Kidney (tissue), 14 donors: ENCODE measurements around the gene ALMS1. TPM values are rescaled to one million over a fixed set of nuclear protein-coding genes. Genes with fewer than 3 reads are reported as not detected.
"Not testable (repeated sequence)": the region's sequence is repeated elsewhere in the genome, so short reads cannot be mapped to it uniquely, and the experiment has no call there.

ENCODE experiments used
- DNase-seq, 5 donors: peaks; one replicate each; pipeline ENCODE4 v3.0.0-alpha.2; 2013 to 2020
- FAIRE-seq: peaks from 2 replicates; lab custom pipeline; 2012; peaks lifted over from hg19 to GRCh38; lab: Jason Lieb, UNC
- H3K27ac ChIP-seq, 2 donors: one replicate each; pipeline ENCODE4 v1.7.0; 2013; ENCODE audit warnings: low read depth in 2 of 2, low read length in 2 of 2, inconsistent platforms in 1 of 2
- H3K27me3 ChIP-seq: one replicate; pipeline ENCODE4 v1.7.1; 2013; ENCODE audit warnings: low read length, inconsistent platforms; ENCODE audit not compliant: control insufficient read depth, insufficient read depth
- H3K36me3 ChIP-seq, 3 donors: one replicate each; pipeline versions ENCODE4 v1.7.0 to v1.7.1; 2013; ENCODE audit warnings: low read length in 3 of 3, control low read depth in 1 of 3, inconsistent platforms in 1 of 3; ENCODE audit not compliant: insufficient read depth in 3 of 3, control insufficient read depth in 2 of 3
- H3K4me1 ChIP-seq, 3 donors: one replicate each; pipeline versions ENCODE4 v1.7.0 to v1.7.1; 2013; ENCODE audit warnings: low read length in 3 of 3, inconsistent platforms in 1 of 3, low read depth in 1 of 3; ENCODE audit not compliant: control insufficient read depth in 2 of 3, insufficient read depth in 2 of 3
- H3K4me3 ChIP-seq, 3 donors: one replicate each; pipeline versions ENCODE4 v1.7.0 to v1.8.1; 2013; ENCODE audit warnings: low read length in 3 of 3, control low read depth in 1 of 3, inconsistent platforms in 1 of 3
- H3K9ac ChIP-seq, 3 donors: one replicate each; pipeline versions ENCODE4 v1.7.0 to v1.7.1; 2013; ENCODE audit warnings: low read length in 3 of 3, control low read depth in 1 of 3, inconsistent platforms in 1 of 3
- H3K9me3 ChIP-seq, 3 donors: one replicate each; pipeline versions ENCODE4 v1.7.0 to v1.7.1; 2013; ENCODE audit warnings: low read length in 3 of 3, control low read depth in 1 of 3, inconsistent platforms in 1 of 3; ENCODE audit not compliant: control insufficient read depth in 2 of 3, insufficient read depth in 1 of 3
- intact Hi-C: fragments of 100-400 bp; cut with DNase I; formaldehyde crosslinking; loops from one replicate; pipeline ENCODE4 v1.11.1; 2022
- polyA plus RNA-seq: library from polyadenylated mRNA; stranded (reverse); fragments of 350-450 nt; fragmentation: Illumina TruSeq; extraction: RNeasy Lipid Tissue Mini Kit (QIAGEN cat#74804); gene quantifications from one replicate; pipeline ENCODE4 v1.2.3, GENCODE V29; 2014; ENCODE audit warnings: low read depth, low replicate concordance; ENCODE audit not compliant: insufficient read depth
- total RNA-seq: library from RNA; stranded (reverse); fragmentation: NEBNext Ultra II Directional; extraction: Animal tissue kit (Norgen Biotek cat#: 25700); gene quantifications from one replicate; pipeline ENCODE4 v1.2.1, GENCODE V29; 2021
- TF ChIP-seq, protein P1 (sequence below): IDR thresholded peaks from 3 replicates; pipeline ENCODE4 v1.5.1; 2012; ENCODE audit warnings: mild to moderate bottlenecking, moderate library complexity, borderline replicate concordance; ENCODE audit not compliant: insufficient read depth; ENCODE audit errors: extremely low read depth
- donor health status: control.
- donor health status: control.
- donor health status: control.
- donor health status: control.
- donor health status: control.
- donor health status: DM: yes; HTN: yes; CAD: no.
- donor health status: Normal renal cell carcinoma (clear cell type).

The ALMS1 gene
- total and polyA plus RNA-seq, 2 donors from 2014 or later: 9.2 to 26.2 TPM

DNA sequence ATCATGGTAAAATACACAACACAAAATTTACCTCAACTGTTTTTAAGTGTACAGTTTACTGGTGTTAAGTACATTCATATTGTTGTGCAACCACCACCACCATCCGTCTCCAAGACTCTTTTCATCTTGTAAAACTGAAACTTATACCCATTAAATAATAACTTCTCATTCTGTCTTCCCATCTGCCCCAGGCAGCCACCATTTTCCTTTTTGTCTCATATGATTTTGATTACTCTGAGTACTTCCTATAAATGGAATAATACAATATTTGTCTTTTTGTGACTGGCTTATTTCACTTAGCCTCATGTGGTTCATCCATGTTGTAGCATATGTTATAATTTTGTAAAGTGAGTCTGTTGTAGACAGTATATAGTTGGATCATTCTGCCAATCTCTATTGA is 82.7 kb downstream of the ALMS1 start:
- Histone ChIP-seq H3K9ac (no peak overlapping the region), H3K27me3 (no peaks in the 10 kb centered on the region), H3K4me3 (no peak overlapping the region), H3K9me3 (no peaks in the 10 kb centered on the region), H3K4me1 (no peaks in the 10 kb centered on the region), H3K27ac (no peak overlapping the region), H3K36me3 (no peaks in the 10 kb centered on the region)
- intact Hi-C loops: no loop called here
- FAIRE-seq (no peak), DNase-seq (no peak)
- TF ChIP-seq, protein P1, sequence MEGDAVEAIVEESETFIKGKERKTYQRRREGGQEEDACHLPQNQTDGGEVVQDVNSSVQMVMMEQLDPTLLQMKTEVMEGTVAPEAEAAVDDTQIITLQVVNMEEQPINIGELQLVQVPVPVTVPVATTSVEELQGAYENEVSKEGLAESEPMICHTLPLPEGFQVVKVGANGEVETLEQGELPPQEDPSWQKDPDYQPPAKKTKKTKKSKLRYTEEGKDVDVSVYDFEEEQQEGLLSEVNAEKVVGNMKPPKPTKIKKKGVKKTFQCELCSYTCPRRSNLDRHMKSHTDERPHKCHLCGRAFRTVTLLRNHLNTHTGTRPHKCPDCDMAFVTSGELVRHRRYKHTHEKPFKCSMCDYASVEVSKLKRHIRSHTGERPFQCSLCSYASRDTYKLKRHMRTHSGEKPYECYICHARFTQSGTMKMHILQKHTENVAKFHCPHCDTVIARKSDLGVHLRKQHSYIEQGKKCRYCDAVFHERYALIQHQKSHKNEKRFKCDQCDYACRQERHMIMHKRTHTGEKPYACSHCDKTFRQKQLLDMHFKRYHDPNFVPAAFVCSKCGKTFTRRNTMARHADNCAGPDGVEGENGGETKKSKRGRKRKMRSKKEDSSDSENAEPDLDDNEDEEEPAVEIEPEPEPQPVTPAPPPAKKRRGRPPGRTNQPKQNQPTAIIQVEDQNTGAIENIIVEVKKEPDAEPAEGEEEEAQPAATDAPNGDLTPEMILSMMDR: no peak

DNA sequence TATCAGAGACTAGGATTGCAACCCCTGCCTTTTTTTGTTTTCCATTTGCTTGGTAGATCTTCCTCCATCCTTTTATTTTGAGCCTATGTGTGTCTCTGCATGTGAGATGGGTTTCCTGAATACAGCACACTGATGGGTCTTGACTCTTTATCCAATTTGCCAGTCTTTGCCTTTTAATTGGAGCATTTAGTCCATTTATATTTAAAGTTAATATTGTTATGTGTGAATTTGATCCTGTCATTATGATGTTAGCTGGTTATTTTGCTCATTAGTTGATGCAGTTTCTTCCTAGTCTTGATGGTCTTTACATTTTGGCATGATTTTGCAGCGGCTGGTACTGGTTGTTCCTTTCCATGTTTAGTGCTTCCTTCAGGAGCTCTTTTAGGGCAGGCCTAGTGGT is 98.2 kb downstream of the ALMS1 start:
- DNase-seq, H3K4me1 ChIP-seq, intact Hi-C loops, H3K36me3 ChIP-seq, H3K9me3 ChIP-seq, H3K9ac ChIP-seq, H3K27me3 ChIP-seq, H3K27ac ChIP-seq, FAIRE-seq, H3K4me3 ChIP-seq: not testable (repeated sequence)

DNA sequence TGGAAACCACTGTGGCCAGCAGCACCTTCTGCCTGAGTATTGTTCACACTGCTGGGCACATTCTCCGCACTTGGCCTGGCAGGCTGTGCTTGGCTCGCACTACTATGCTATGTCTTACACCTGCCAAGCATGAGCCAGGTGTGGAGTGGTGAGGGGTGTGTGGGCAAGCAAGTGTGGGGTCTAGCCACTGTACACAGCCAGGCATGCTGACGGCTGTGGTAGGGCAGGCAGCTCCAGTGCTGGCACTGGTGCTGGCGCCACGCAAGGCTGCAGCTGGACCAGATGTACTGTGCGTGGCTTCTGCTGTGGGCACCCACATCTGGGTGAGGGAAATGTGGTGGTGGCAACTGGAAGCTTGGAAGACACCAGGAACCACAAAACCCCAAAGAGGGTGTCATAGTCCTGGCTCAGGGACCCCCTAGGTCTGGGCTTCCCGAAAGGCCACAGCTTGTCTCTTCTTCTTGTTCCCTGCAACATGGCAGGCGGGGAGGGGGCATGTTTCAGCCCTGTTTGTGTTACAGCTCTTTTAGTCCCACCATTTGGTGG is 101.5 kb downstream of the ALMS1 start:
- no peak for FAIRE-seq
- peak in 1 of 5 donors; percentile 27 for DNase-seq
- intact Hi-C loops: no loop called here

DNA sequence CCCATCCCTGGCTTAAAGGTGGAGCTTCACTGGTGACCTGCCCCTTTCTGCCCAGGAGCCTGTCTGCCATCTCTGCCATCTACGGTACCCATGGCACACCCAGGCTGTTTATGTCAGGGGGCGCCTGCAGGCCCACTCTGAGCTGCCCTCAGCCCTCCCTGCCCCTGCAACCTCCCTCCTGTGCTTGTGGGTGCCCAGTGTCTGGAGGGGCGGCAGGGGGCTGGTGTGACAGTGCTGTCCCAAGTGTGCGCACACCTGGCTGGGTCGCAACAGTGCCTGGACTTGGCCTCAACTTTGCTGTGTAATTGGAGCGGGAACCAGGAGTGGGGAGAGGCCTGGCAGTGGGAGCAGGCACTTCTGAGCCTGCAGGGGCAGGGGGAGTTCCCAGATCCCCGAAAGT is 102.4 kb downstream of the ALMS1 start:
- Histone ChIP-seq H3K4me3 (no peak overlapping the region), H3K4me1 (no peaks in the 10 kb centered on the region), H3K36me3 (peaks cover 2 to 12% (median 7%) of the 10 kb centered on the region in 3 donors), H3K9me3 (no peaks in the 10 kb centered on the region), H3K27me3 (no peaks in the 10 kb centered on the region), H3K9ac (no peak overlapping the region), H3K27ac (no peak overlapping the region)
- intact Hi-C loops: no loop called here
- FAIRE-seq (no peak), DNase-seq (no peak)
- TF ChIP-seq, protein P1: no peak

More for the DNA sequence above, 101.5 kb downstream of the ALMS1 start:
- Histone ChIP-seq H3K27ac (no peak overlapping the region), H3K27me3 (no peaks in the 10 kb centered on the region), H3K9me3 (no peaks in the 10 kb centered on the region), H3K9ac (no peak overlapping the region), H3K4me1 (no peaks in the 10 kb centered on the region), H3K36me3 (peaks cover 1 to 12% (median 7%) of the 10 kb centered on the region in 3 donors), H3K4me3 (no peak overlapping the region)
- TF ChIP-seq, protein P1: no peak
